C4-2B (cell line): ENCODE data around the gene TFEB.

Source experiments
- CTCF ChIP-seq: fragments of 450-650 bp; conservative IDR thresholded peaks from 2 replicates; pipeline ENCODE4 v1.5.1; 2017; ENCODE audit warnings: mild to moderate bottlenecking
- ZFX ChIP-seq: fragments of 450-650 bp; IDR thresholded peaks from 2 replicates; pipeline ENCODE4 v1.6.1; 2017

GRCh38 chr6:41643899-41644269, 91.5 kb downstream of the TFEB start:
- TF ChIP-seq CTCF, result no peak
- no peak for TF ChIP-seq ZFX
